ENCODE results near the gene MMD2. TPM values are rescaled to one million over a fixed set of nuclear protein-coding genes. Genes with fewer than 3 reads are reported as not detected.

MMD2 gene
- polyA plus RNA-seq, 1 donor from 2014 or later = 0.40 TPM

- Histone ChIP-seq H3K4me2 (ENCODE audit: low read length) (no peak overlapping the region), H3F3A (ENCODE audit: insufficient read depth, low read length, poor library complexity, severe bottlenecking) (no peaks in the 10 kb centered on the region), H3K9ac (ENCODE audit: low read length) (no peak overlapping the region), H3K9me3 (ENCODE audit: low read length) (no peaks in the 10 kb centered on the region), H2AFZ (ENCODE audit: low read depth, low read length) (no peak overlapping the region), H4K20me1 (ENCODE audit: insufficient read depth) (no peaks in the 10 kb centered on the region), H3K4me3 (ENCODE audit: low read length) (no peak overlapping the region), H3K79me2 (replicated peaks; ENCODE audit: insufficient read depth, low read length) (no peaks in the 10 kb centered on the region), H3K9me2 (ENCODE audit: insufficient read depth, low read length) (no peaks in the 10 kb centered on the region), H3K27ac (ENCODE audit: low read length) (no peak overlapping the region), H3K27me3 (ENCODE audit: insufficient read depth, low read depth, low read length) (no peaks in the 10 kb centered on the region), H3K36me3 (ENCODE audit: insufficient read depth, low read length) (no peaks in the 10 kb centered on the region)
- TF ChIP-seq EZH2 (IDR thresholded peaks at IDR 0.05; ENCODE audit: borderline replicate concordance, insufficient read depth, low read length, poor library complexity, severe bottlenecking) = no peak
- TF ChIP-seq TAF1 (IDR thresholded peaks at IDR 0.05; ENCODE audit: low read depth) = no peak
- TF ChIP-seq EP300 (conservative IDR thresholded peaks at IDR 0.05; ENCODE audit: poor library complexity, severe bottlenecking) = no peak
Measured at GRCh38 chr7:4889682-4890081, 69.3 kb downstream of the MMD2 start.

GRCh38 chr7:4888161-4888560 lies 70.8 kb downstream of the MMD2 start:
- H4K20me1 ChIP-seq (ENCODE audit: insufficient read depth) = no peaks in the 10 kb centered on the region
- H3K9me2 ChIP-seq (ENCODE audit: insufficient read depth, low read length) = no peaks in the 10 kb centered on the region
- no peak overlapping the region for H3K4me2 ChIP-seq (ENCODE audit: low read length)
- no peaks in the 10 kb centered on the region for H3K36me3 ChIP-seq (ENCODE audit: insufficient read depth, low read length)
- no peak overlapping the region for H3K4me3 ChIP-seq (ENCODE audit: low read length)
- no peaks in the 10 kb centered on the region for H3K27me3 ChIP-seq (ENCODE audit: insufficient read depth, low read depth, low read length)
- no peaks in the 10 kb centered on the region for H3F3A ChIP-seq (ENCODE audit: insufficient read depth, low read length, poor library complexity, severe bottlenecking)
- H3K79me2 ChIP-seq (replicated peaks; ENCODE audit: insufficient read depth, low read length) = no peaks in the 10 kb centered on the region
- H3K9ac ChIP-seq (ENCODE audit: low read length) = no peak overlapping the region
- TF ChIP-seq EP300 (conservative IDR thresholded peaks at IDR 0.05; ENCODE audit: poor library complexity, severe bottlenecking) (no peak), POLR2AphosphoS5 (IDR thresholded peaks at IDR 0.05) (no peak), REST (IDR thresholded peaks at IDR 0.05; ENCODE audit: borderline replicate concordance) (no peak), MXI1 (conservative IDR thresholded peaks at IDR 0.05; ENCODE audit: poor library complexity, severe bottlenecking) (no peak), TAF1 (IDR thresholded peaks at IDR 0.05; ENCODE audit: low read depth) (no peak), EZH2 (IDR thresholded peaks at IDR 0.05; ENCODE audit: borderline replicate concordance, insufficient read depth, low read length, poor library complexity, severe bottlenecking) (no peak), RAD21 (conservative IDR thresholded peaks at IDR 0.05) (no peak), SMC3 (conservative IDR thresholded peaks at IDR 0.05; ENCODE audit: poor library complexity) (no peak), CTCF (IDR thresholded peaks at IDR 0.05; ENCODE audit: poor library complexity, severe bottlenecking) (no peak)
- no peak overlapping the region for H2AFZ ChIP-seq (ENCODE audit: low read depth, low read length)
- H3K27ac ChIP-seq (ENCODE audit: low read length) = no peak overlapping the region
- no peaks in the 10 kb centered on the region for H3K9me3 ChIP-seq (ENCODE audit: low read length)

GRCh38 chr7:4886671-4887070 lies 72.3 kb downstream of the MMD2 start:
- Histone ChIP-seq H3F3A (ENCODE audit: insufficient read depth, low read length, poor library complexity, severe bottlenecking) (no peaks in the 10 kb centered on the region), H3K36me3 (ENCODE audit: insufficient read depth, low read length) (no peaks in the 10 kb centered on the region), H3K27me3 (ENCODE audit: insufficient read depth, low read depth, low read length) (no peaks in the 10 kb centered on the region), H3K4me2 (ENCODE audit: low read length) (no peak overlapping the region), H3K9me3 (ENCODE audit: low read length) (no peaks in the 10 kb centered on the region), H3K27ac (ENCODE audit: low read length) (no peak overlapping the region), H2AFZ (ENCODE audit: low read depth, low read length) (no peak overlapping the region), H4K20me1 (ENCODE audit: insufficient read depth) (no peaks in the 10 kb centered on the region), H3K9me2 (ENCODE audit: insufficient read depth, low read length) (no peaks in the 10 kb centered on the region), H3K9ac (ENCODE audit: low read length) (no peak overlapping the region), H3K79me2 (replicated peaks; ENCODE audit: insufficient read depth, low read length) (peaks cover 4% of the 10 kb centered on the region), H3K4me3 (ENCODE audit: low read length) (no peak overlapping the region)
- TF ChIP-seq EZH2 (IDR thresholded peaks at IDR 0.05; ENCODE audit: borderline replicate concordance, insufficient read depth, low read length, poor library complexity, severe bottlenecking) = no peak
- TF ChIP-seq MXI1 (conservative IDR thresholded peaks at IDR 0.05; ENCODE audit: poor library complexity, severe bottlenecking) = no peak
- TF ChIP-seq CTCF (IDR thresholded peaks at IDR 0.05; ENCODE audit: poor library complexity, severe bottlenecking) = no peak
- TF ChIP-seq TAF1 (IDR thresholded peaks at IDR 0.05; ENCODE audit: low read depth) = no peak
- TF ChIP-seq POLR2AphosphoS5 (IDR thresholded peaks at IDR 0.05) = no peak
- TF ChIP-seq EP300 (conservative IDR thresholded peaks at IDR 0.05; ENCODE audit: poor library complexity, severe bottlenecking) = no peak
- TF ChIP-seq SMC3 (conservative IDR thresholded peaks at IDR 0.05; ENCODE audit: poor library complexity) = no peak
- TF ChIP-seq RAD21 (conservative IDR thresholded peaks at IDR 0.05) = no peak
- no peak for TF ChIP-seq REST (IDR thresholded peaks at IDR 0.05; ENCODE audit: borderline replicate concordance)

Measured in neural cell (in vitro differentiated cells).